GM10266 (cell line): ENCODE measurements around the gene CIZ1.
A peak's percentile ranks its signal among the peaks of the same experiment; 100 is the strongest.
"Not testable (repeated sequence)": the region's sequence is repeated elsewhere in the genome, so short reads cannot be mapped to it uniquely, and the experiment has no call there.

Source experiments
- DNase-seq: peaks from one replicate; pipeline ENCODE4 v3.0.0; 2012; ENCODE audit errors: extremely low spot score
- TF ChIP-seq, protein P1 (sequence below): IDR thresholded peaks from 2 replicates; pipeline ENCODE4 v1.5.1; 2012; ENCODE audit warnings: mild to moderate bottlenecking, low read depth; ENCODE audit not compliant: control insufficient read depth, insufficient read depth; ENCODE audit errors: missing control alignments

CIZ1 gene

DNA sequence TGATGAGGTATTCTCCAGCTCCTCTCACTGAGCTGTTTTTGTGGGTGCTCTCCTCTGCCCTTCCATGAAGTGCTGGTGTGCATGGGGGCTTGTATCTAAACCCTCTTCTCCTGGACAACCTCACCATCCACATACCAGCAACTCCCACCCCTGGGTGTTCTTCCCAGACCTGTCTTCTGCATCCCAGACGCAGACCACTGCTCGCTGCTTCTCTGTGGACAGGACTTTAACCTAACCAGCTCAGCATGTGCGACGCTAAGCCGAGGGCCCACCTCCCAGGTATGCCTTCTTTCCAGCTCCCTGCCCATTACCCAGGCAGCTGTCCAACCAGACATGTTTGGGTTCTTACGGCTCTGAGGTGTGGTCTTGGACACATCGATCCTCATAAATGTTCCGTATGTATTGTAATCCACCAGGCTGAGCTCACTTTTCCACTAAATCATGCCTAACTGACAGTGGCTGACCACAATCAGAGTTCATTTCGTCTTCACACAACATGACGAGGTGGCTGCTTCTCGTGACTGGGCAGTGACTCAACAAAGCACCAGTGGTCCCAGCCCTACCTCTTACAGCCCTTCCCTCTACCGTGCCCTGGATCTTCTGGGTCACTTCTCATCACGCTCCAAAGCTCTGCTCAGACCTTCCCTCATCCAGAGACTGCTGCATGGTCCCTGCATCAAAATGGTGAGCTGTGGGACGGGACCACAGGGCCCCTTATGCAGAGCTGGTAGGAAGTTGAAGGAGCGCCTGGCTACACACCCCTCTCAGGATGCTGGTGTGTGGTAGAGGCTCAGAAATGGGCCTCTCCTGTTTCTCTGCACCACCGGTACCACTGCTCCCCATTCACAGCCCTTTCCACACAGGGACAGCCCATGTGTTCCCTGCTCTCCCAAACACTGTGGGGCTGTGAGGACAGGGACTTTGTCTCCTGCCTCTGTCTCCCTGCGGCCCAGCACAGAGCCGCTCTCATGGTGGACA lies 54.3 kb downstream of the CIZ1 start:
- no peak for DNase-seq
- TF ChIP-seq, protein P1, sequence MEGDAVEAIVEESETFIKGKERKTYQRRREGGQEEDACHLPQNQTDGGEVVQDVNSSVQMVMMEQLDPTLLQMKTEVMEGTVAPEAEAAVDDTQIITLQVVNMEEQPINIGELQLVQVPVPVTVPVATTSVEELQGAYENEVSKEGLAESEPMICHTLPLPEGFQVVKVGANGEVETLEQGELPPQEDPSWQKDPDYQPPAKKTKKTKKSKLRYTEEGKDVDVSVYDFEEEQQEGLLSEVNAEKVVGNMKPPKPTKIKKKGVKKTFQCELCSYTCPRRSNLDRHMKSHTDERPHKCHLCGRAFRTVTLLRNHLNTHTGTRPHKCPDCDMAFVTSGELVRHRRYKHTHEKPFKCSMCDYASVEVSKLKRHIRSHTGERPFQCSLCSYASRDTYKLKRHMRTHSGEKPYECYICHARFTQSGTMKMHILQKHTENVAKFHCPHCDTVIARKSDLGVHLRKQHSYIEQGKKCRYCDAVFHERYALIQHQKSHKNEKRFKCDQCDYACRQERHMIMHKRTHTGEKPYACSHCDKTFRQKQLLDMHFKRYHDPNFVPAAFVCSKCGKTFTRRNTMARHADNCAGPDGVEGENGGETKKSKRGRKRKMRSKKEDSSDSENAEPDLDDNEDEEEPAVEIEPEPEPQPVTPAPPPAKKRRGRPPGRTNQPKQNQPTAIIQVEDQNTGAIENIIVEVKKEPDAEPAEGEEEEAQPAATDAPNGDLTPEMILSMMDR, result no peak

DNA sequence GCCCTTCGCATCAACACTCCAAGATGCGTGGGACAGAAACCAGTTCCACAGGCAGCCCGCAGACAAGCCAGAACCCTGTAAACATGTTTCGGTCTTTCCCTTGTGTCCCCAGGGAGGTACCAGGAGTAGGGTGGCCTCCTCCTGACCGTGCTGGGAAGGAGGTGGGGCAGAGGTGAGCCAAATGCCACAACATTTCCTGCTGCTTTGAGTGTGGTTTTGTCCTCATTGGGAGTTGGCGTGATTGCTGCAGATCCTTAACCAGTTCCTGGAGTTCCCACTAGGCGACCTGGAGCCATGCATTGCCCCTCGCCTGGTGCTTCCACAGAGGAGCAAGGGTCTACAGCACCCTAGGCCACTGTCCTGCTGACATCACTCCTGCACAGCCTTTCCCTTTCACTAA lies 55.8 kb downstream of the CIZ1 start:
- not testable (repeated sequence) for DNase-seq

DNA sequence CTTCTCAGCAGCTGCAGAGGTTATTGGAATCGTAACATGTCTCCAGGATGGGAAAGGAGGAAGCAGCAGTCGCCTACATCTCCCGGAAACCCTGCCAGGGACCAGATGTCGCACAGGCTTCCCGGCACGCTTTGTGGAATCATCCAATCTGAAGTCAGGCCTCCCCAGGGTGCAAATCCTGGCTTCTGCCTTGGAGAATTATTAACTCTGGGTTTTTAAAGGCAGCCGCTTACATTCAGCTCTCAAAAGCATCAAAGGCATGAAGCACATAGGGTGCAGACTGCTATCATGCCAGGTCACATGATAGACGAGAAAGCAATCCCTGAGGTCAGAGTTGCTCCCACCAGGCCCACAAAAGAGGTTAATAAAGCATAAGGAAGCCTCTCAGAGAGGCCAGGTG lies 59.2 kb downstream of the CIZ1 start:
- not testable (repeated sequence) for DNase-seq

DNA sequence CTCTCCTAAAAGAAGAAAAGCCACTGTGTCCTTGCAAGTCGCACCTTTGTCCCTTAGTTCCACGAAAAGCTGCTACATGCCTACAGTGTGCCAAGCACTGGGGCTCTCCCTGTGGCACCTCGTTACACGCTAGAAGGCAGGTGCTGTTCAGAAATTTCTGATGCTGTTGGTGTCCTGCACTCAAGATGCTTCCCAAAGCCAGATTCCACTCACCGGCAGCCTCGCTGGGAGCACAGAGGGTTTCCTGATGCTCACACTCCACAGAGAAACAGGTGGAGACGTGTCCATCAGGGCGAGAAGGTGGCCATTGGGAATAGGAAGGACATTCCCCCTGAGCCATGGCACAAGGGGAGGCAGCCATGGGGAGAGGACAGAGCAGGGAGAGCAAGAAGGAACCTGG lies 60.0 kb downstream of the CIZ1 start:
- DNase-seq, result not testable (repeated sequence)

DNA sequence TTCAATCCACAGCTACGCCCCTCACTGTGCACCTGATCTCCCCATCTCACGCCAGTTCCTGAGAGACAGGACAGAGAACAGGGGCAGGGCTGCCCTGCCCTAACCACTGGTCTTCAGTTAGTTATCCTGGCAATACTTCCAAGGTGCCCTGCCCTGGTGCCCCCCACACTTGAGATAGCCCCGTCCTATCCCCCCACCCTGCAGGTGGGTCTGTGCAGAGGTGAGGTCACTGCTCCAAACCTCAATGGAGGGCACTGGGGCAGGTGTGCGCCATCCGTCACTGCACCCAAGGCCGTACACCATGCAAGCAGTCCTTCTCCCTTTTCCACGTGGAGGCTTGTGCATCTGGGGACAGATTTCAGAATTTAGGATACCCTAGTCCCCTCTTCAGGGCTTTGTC lies 60.7 kb downstream of the CIZ1 start:
- not testable (repeated sequence) for DNase-seq

DNA sequence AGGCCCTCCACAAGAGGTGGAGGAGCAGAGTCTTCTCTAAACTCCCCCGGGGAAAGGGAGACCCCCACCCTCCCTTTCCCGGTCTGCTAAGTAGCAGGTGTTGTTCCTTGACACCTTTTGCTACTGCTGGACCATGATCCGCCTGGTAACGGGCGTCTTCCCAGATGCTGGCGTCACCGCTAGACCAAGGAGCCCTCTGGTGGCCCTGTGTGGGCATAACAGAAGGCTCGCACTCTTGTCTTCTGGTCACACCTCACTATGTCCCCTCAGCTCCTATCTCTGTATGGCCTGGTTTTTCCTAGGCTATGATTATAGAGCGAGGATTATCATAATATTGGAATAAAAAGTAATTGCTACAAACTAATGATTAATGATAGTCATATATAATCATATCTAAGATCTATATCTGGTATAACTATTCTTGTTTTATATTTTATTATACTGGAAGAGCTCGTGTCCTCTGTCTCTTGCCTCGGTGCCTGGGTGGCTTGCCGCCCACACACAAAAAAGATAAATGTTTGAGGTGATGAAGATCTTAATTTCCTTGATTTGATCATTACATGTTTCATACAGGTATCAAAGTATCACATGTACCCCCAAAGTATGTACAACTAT lies 61.3 kb downstream of the CIZ1 start:
- DNase-seq, result not testable (repeated sequence)
- TF ChIP-seq, protein P1, result peak; percentile 32

DNA sequence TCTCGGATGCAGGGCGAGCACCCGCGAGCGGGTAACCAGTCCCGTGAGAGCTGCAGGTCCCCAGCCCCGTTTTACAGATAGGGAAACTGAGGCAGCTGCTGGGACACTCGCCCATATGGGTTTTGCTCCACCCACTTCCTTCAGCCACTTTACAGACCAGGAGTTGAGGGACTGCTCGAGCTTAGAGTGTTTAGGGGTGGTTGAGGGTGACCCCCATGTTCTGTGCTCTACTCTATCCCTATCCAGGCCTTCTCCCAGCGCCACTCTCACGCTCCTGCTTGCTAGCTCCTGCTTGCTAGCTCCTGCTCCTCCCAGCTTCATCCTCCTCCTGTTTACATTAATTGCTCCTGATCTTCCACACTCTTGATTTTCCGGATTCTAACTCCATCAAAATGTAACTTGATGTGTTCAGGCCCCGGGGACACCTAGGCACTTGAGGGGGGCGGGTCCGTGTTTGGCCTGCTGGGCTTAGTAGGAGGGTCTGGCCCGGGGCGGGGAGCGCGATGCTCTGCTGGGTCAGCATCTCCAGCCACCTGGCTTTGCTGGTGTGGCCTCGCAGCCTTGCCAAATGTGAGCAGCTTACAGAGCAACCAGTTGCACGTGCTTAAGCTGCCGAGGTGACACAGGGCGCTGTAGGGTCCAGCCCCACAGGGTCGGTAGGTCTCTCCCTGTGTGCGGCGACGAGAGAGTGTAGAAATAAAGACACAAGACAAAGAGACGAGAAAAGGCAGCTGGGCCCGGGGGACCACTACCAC lies 62.4 kb downstream of the CIZ1 start:
- DNase-seq, result no peak
- TF ChIP-seq, protein P1, result no peak

DNA sequence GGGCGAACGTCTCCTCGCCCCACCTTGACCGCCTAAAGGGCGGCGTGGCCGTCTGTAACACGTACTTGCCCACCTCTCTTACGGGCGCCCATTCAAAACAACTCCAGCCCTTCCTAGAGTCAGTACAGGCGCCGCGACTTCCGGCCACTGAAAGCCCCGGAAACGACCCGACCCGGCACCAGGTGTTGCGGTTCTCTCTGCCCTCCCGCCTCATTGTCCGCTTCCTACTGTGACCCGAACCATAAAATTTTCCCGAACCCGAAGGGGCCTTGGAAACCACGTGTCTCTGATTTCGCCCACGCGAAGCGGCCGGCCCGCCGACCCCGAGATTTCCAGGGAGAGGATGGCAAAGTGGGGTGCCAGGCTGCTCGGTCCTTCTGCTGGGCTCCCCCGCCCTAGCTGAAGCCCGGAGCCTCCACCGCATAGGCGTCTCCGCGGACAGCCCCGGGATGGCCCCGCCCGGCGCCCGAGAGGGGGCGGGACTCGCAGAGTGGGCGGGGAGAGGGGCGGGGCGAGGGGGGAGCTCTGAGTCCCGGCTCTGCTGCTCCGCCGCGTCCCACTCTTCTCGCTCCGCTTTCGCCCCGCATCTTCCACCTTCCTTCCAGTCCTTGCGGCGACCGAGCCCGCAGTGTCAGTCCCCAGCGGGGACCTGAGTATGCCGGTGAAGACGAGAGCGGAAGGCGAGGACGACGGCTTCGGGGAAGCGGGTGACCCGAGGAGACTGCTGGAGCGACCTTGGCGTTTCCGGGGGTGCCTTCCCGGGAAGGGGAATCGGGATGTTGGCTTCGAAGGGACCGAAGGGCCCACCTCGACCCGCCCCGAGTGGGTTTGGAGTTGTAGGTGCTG lies 63.2 kb downstream of the CIZ1 start:
- TF ChIP-seq, protein P1, result peak; percentile 17
- peak; percentile 92 for DNase-seq
